Measurements from ENCODE around the gene STAC. TPM values are rescaled to one million over a fixed set of nuclear protein-coding genes. Genes with fewer than 3 reads are reported as not detected.
"Not testable (repeated sequence)": the region's sequence is repeated elsewhere in the genome, so short reads cannot be mapped to it uniquely, and the experiment has no call there.

Gene STAC
- total RNA-seq, 2 experiments from 2014 or later, result not detected

- Mint-ChIP-seq H3K27ac (no peak overlapping the region), H3K4me3 (no peak overlapping the region), H3K27me3 (no peaks in the 10 kb centered on the region), H3K36me3 (ENCODE audit: low read depth) (no peaks in the 10 kb centered on the region), H3K9me3 (peaks cover 8% of the 10 kb centered on the region), H3K4me1 (no peaks in the 10 kb centered on the region)
- ChIA-PET POLR2A (no interaction called here), CTCF (no interaction called here)
- DNase-seq, result no peak
Measured at GRCh38 chr3:36575241-36575640, 194.9 kb downstream of the STAC start.

GRCh38 chr3:36578418-36578817 lies 198.1 kb downstream of the STAC start:
- H3K27ac Mint-ChIP-seq; H3K4me1 Mint-ChIP-seq; H3K27me3 Mint-ChIP-seq; H3K4me3 Mint-ChIP-seq; H3K9me3 Mint-ChIP-seq; H3K36me3 Mint-ChIP-seq (ENCODE audit: low read depth); POLR2A ChIA-PET; DNase-seq: not testable (repeated sequence)
- CTCF ChIA-PET, result interaction anchor here (0.6 kb wide), 1 partner anchor 937 kb away, joined by 3 read pairs; no protein-coding TSS in a partner anchor

GRCh38 chr3:36579746-36580145 lies 199.4 kb downstream of the STAC start:
- H3K4me1 Mint-ChIP-seq, result no peaks in the 10 kb centered on the region
- H3K9me3 Mint-ChIP-seq, result peaks cover 8% of the 10 kb centered on the region
- no peak for DNase-seq
- ChIA-PET CTCF (no interaction called here), POLR2A (no interaction called here)
- H3K27me3 Mint-ChIP-seq, result no peaks in the 10 kb centered on the region
- no peak overlapping the region for H3K27ac Mint-ChIP-seq
- H3K36me3 Mint-ChIP-seq (ENCODE audit: low read depth), result no peaks in the 10 kb centered on the region
- no peak overlapping the region for H3K4me3 Mint-ChIP-seq

- Mint-ChIP-seq H3K27me3 (no peaks in the 10 kb centered on the region), H3K27ac (no peak overlapping the region), H3K9me3 (peaks cover 8% of the 10 kb centered on the region), H3K4me3 (no peak overlapping the region), H3K4me1 (no peaks in the 10 kb centered on the region), H3K36me3 (ENCODE audit: low read depth) (no peaks in the 10 kb centered on the region)
- POLR2A ChIA-PET, result no interaction called here
- no peak for DNase-seq
- CTCF ChIA-PET, result no interaction called here
Measured at GRCh38 chr3:36580716-36581115, 200.4 kb downstream of the STAC start.

GRCh38 chr3:36591959-36592358 lies 211.7 kb downstream of the STAC start:
- Mint-ChIP-seq H3K27ac (no peak overlapping the region), H3K27me3 (no peaks in the 10 kb centered on the region), H3K36me3 (ENCODE audit: low read depth) (no peaks in the 10 kb centered on the region), H3K9me3 (peaks cover under 1% of the 10 kb centered on the region), H3K4me1 (no peaks in the 10 kb centered on the region), H3K4me3 (no peak overlapping the region)
- no peak for DNase-seq
- CTCF ChIA-PET, result no interaction called here
- POLR2A ChIA-PET, result no interaction called here

GRCh38 chr3:36595511-36595910 lies 215.2 kb downstream of the STAC start:
- Mint-ChIP-seq H3K36me3 (ENCODE audit: low read depth) (no peaks in the 10 kb centered on the region), H3K27me3 (no peaks in the 10 kb centered on the region), H3K27ac (no peak overlapping the region), H3K4me3 (no peak overlapping the region), H3K9me3 (no peaks in the 10 kb centered on the region), H3K4me1 (no peaks in the 10 kb centered on the region)
- no peak for DNase-seq
- ChIA-PET POLR2A (no interaction called here), CTCF (no interaction called here)

- Mint-ChIP-seq H3K4me3 (no peak overlapping the region), H3K36me3 (ENCODE audit: low read depth) (no peaks in the 10 kb centered on the region), H3K27me3 (no peaks in the 10 kb centered on the region), H3K4me1 (no peaks in the 10 kb centered on the region), H3K27ac (no peak overlapping the region), H3K9me3 (no peaks in the 10 kb centered on the region)
- ChIA-PET POLR2A (no interaction called here), CTCF (no interaction called here)
- DNase-seq, result no peak
Measured at GRCh38 chr3:36596419-36596818, 216.1 kb downstream of the STAC start.

GRCh38 chr3:36597422-36597821 lies 217.1 kb downstream of the STAC start:
- H3K4me1 Mint-ChIP-seq, result no peaks in the 10 kb centered on the region
- ChIA-PET POLR2A (no interaction called here), CTCF (no interaction called here)
- no peak overlapping the region for H3K27ac Mint-ChIP-seq
- no peak overlapping the region for H3K4me3 Mint-ChIP-seq
- no peaks in the 10 kb centered on the region for H3K9me3 Mint-ChIP-seq
- H3K27me3 Mint-ChIP-seq, result no peaks in the 10 kb centered on the region
- no peak for DNase-seq
- H3K36me3 Mint-ChIP-seq (ENCODE audit: low read depth), result no peaks in the 10 kb centered on the region

All from activated CD4-positive, alpha-beta memory T cell treated with anti-CD3 and anti-CD28 coated beads, Interleukin-2, amount 10 ng/mL, durations not matched to agents 7 days and 5 days (primary cell).